T-cell (primary cell): ENCODE data around the gene SNX27. TPM values are rescaled to one million over a fixed set of nuclear protein-coding genes. Genes with fewer than 3 reads are reported as not detected.
A peak's percentile ranks its signal among the peaks of the same experiment; 100 is the strongest.

Experiments used
- ATAC-seq, 4 experiments: fragments of 200-7000 bp in 3 of 4; fragments of 150-1000 bp in 1 of 4; cut with Tn5 transposase; replicated peaks in 1 of 4; 1 replicate in 3 of 4; 2 replicates in 1 of 4; pipeline ENCODE4 v1.10.0; 2021; ENCODE audit warnings: moderate library complexity in 3 of 4, mild to moderate bottlenecking in 2 of 4, moderate number of reproducible peaks in 1 of 4
- CTCF ChIA-PET, 2 donors: fragments of 300-600 bp; sonication (Branson Sonifier 250); formaldehyde crosslinking; loops; one replicate each; lab custom pipeline; 2022; ENCODE audit warnings: antibody characterized with exemption in 2 of 2; lab: Charles Lee
- POLR2A ChIA-PET, 2 donors: fragments of 300-600 bp; sonication (Branson Sonifier 250); formaldehyde crosslinking; loops; one replicate each; lab custom pipeline; 2022; ENCODE audit warnings: antibody characterized with exemption in 2 of 2; lab: Charles Lee
- DNase-seq, 35 experiments: peaks; one replicate each; pipeline versions ENCODE4 v3.0.0 to v3.0.0-alpha.2; 2013 to 2023
- H3K27ac ChIP-seq: one replicate; pipeline ENCODE4 v1.5.1; 2013; ENCODE audit warnings: low read length
- H3K27me3 ChIP-seq, 2 experiments: replicated peaks in 1 of 2; 1 replicate in 1 of 2; 2 replicates in 1 of 2; pipeline versions ENCODE4 v1.6.1 to v1.7.0; 2013; ENCODE audit warnings: low read length in 1 of 2, mixed read lengths in 1 of 2; ENCODE audit not compliant: control insufficient read depth in 2 of 2, insufficient read depth in 2 of 2; ENCODE audit errors: extremely low read depth in 1 of 2
- H3K36me3 ChIP-seq, 2 donors: 1 replicate in 1 of 2; 2 replicates in 1 of 2; pipeline versions ENCODE4 v1.6.1 to v1.7.0; 2013; ENCODE audit warnings: low read length in 1 of 2; ENCODE audit not compliant: control insufficient read depth in 2 of 2, insufficient read depth in 1 of 2; ENCODE audit errors: extremely low read depth in 1 of 2
- H3K4me1 ChIP-seq, 2 experiments: 1 replicate in 1 of 2; 2 replicates in 1 of 2; pipeline versions ENCODE4 v1.6.1 to v1.7.0; 2013; ENCODE audit warnings: low read length in 2 of 2, mixed read lengths in 1 of 2; ENCODE audit not compliant: insufficient read depth in 2 of 2, control insufficient read depth in 1 of 2; ENCODE audit errors: extremely low read depth in 1 of 2
- H3K4me3 ChIP-seq, 2 donors: 1 replicate in 1 of 2; 2 replicates in 1 of 2; pipeline versions ENCODE4 v1.5.1 to v1.7.0; 2013; ENCODE audit warnings: mild to moderate bottlenecking in 2 of 2, low read length in 1 of 2, moderate library complexity in 1 of 2; ENCODE audit not compliant: control insufficient read depth in 1 of 2; ENCODE audit errors: extremely low read depth in 1 of 2
- H3K9me3 ChIP-seq: 2 replicates; pipeline ENCODE4 v1.7.0; 2013
- H3K27ac Mint-ChIP-seq, 2 donors: one replicate each; pipeline ENCODE4 v1.8.0; 2020 to 2021; ENCODE audit warnings: mild to moderate bottlenecking in 2 of 2, mixed read lengths in 2 of 2
- H3K27me3 Mint-ChIP-seq, 2 donors: one replicate each; pipeline ENCODE4 v1.8.0; 2021 to 2022; ENCODE audit warnings: mixed read lengths in 2 of 2
- H3K36me3 Mint-ChIP-seq: one replicate; pipeline ENCODE4 v1.8.0; 2021; ENCODE audit warnings: mixed read lengths
- H3K4me1 Mint-ChIP-seq, 3 donors: one replicate each; pipeline ENCODE4 v1.8.0; 2020 to 2022; ENCODE audit warnings: mixed read lengths in 3 of 3, mild to moderate bottlenecking in 1 of 3
- H3K4me3 Mint-ChIP-seq, 3 donors: one replicate each; pipeline ENCODE4 v1.8.0; 2020 to 2022; ENCODE audit warnings: mild to moderate bottlenecking in 3 of 3, mixed read lengths in 3 of 3, moderate library complexity in 3 of 3
- H3K9me3 Mint-ChIP-seq, 3 donors: one replicate each; pipeline ENCODE4 v1.8.0; 2020 to 2022; ENCODE audit warnings: mixed read lengths in 3 of 3
- WGBS: methylation state at CpG from one replicate; pipeline ENCODE4 v1.1.5; 2013; ENCODE audit warnings: missing lambda C conversion rate; ENCODE audit not compliant: insufficient coverage; 5-methylcytosine and 5-hydroxymethylcytosine counted together
- total RNA-seq, 35 experiments: library from RNA in 6 of 35; stranded (reverse) in 6 of 35; fragments of 120-200 nt in 1 of 35; gene quantifications; one replicate each; pipeline versions ENCODE4 v1.2.1 to v1.2.4 and lab custom pipeline; 2013 to 2026

Gene SNX27
- total RNA-seq: 10 to 100 TPM; 24.2 to 33.6 (median 31.6) TPM
- 29.1 TPM for total RNA-seq (2013)
- 26.3 to 92.0 (median 55.8) reads per million in 29 experiments for total RNA-seq (lab: John Stamatoyannopoulos, UW)

DNA sequence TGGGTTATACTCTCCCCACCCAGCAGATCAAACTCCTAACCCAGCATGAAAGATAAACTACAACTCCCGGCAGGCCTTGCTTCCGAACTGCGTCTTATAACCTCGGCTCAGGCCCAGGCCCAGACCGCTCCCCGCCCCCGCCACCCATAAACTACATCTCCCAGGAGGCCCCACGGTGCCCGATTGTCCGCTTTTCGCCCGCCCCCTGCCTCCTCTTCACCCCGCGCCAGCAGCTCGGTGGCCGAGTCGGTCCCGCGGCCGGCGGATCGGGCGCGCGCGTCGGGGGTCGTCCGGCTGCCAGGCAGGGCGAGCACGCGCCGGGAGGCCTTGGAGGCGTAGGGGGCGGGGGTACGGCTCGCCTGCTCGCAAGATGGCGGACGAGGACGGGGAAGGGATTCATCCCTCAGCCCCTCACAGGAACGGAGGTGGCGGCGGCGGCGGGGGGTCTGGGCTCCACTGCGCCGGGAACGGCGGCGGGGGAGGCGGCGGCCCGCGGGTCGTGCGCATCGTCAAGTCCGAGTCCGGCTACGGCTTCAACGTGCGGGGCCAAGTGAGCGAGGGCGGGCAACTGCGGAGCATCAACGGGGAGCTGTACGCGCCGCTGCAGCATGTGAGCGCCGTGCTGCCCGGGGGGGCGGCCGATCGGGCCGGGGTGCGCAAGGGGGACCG lies at the start of gene SNX27:
Gene SNX27 (plus strand): TSS at position 219 of the 669 bp plus-strand sequence. CDS start 152 bp downstream, at position 371.
- ChIA-PET POLR2A (no interaction called here), CTCF (interaction anchor here in 1 of 2 donors (0.7 kb wide), 1 partner anchor 18 kb away, joined by 3 read pairs; no protein-coding TSS in a partner anchor)
- under 1% methylated on average over 70 of the region's 79 CpGs for WGBS
- Mint-ChIP-seq H3K27me3 (peaks cover 0 to 8% of the 10 kb centered on the region in 2 donors), H3K27ac (peak within 1 kb of the TSS; percentile 75 to 90), H3K9me3 (no peaks in the 10 kb centered on the region), H3K4me1 (peaks cover 40 to 46% (median 44%) of the 10 kb centered on the region in 3 donors), H3K4me3 (peak within 1 kb of the TSS; percentile 91 to 94 (median 92)), H3K36me3 (peaks cover 3% of the 10 kb centered on the region)
- Histone ChIP-seq H3K27ac (no peak within 1 kb of the TSS), H3K4me1 (peaks cover 8 to 17% of the 10 kb centered on the region in 2 experiments), H3K9me3 (no peaks in the 10 kb centered on the region), H3K27me3 (peaks cover 2% of the 10 kb centered on the region in 2 experiments), H3K36me3 (peaks cover 0 to 6% of the 10 kb centered on the region in 2 donors), H3K4me3 (peak within 1 kb of the TSS; percentile 64 to 68)
- peak; percentile 76 to 95 (median 88) for DNase-seq
- ATAC-seq: peak; percentile 95 to 97 (median 96)

GRCh38 chr1:151562661-151563060 lies 49.2 kb upstream of the SNX27 start:
- CTCF ChIA-PET: interaction anchor here in 1 of 2 donors (0.6 kb wide), 1 partner anchor 87 kb away, joined by 3 read pairs; no protein-coding TSS in a partner anchor
- no peak for DNase-seq
- Histone ChIP-seq H3K27me3 (no peaks in the 10 kb centered on the region), H3K36me3 (no peaks in the 10 kb centered on the region), H3K27ac (no peak overlapping the region), H3K4me3 (no peak overlapping the region), H3K4me1 (no peaks in the 10 kb centered on the region), H3K9me3 (no peaks in the 10 kb centered on the region)
- POLR2A ChIA-PET: no interaction called here
- no CpG with 5 or more reads among the region's 1 CpG for WGBS
- peaks cover 3 to 4% of the 10 kb centered on the region in 2 donors for H3K27me3 Mint-ChIP-seq
- no peaks in the 10 kb centered on the region for H3K9me3 Mint-ChIP-seq
- no peak overlapping the region for H3K27ac Mint-ChIP-seq
- H3K4me1 Mint-ChIP-seq: no peaks in the 10 kb centered on the region
- ATAC-seq: no peak
- no peak overlapping the region for H3K4me3 Mint-ChIP-seq
- H3K36me3 Mint-ChIP-seq: peaks cover 7% of the 10 kb centered on the region

DNA sequence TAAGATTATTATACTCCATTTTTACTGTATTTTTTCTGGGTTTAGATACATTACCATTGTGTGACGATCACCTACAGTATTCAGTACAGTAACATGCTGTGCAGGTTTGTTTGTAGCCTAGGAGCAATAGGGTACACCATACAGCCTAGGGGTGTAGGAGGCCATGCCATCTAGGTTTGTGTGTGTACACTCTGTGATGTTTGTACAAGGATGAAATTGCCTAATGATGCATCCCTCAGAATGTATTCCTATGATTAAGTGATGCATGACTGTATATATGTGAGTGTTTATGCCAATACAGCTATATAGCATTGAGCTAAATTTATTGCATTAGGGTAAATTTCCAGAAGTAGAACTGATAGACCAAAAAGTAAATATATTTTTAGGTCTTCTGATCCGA lies 48.5 kb upstream of the SNX27 start:
- ATAC-seq (no peak), DNase-seq (no peak)
- no peak overlapping the region for H3K4me3 Mint-ChIP-seq
- no peak overlapping the region for H3K27ac ChIP-seq
- no peak overlapping the region for H3K4me3 ChIP-seq
- H3K9me3 ChIP-seq: no peaks in the 10 kb centered on the region
- WGBS: no CpG with 5 or more reads among the region's 2 CpGs
- no peak overlapping the region for H3K27ac Mint-ChIP-seq
- peaks cover 3 to 4% of the 10 kb centered on the region in 2 donors for H3K27me3 Mint-ChIP-seq
- peaks cover 0 to 5% (median 4%) of the 10 kb centered on the region in 3 donors for H3K4me1 Mint-ChIP-seq
- CTCF ChIA-PET: no interaction called here
- H3K27me3 ChIP-seq: no peaks in the 10 kb centered on the region
- no peaks in the 10 kb centered on the region for H3K4me1 ChIP-seq
- peaks cover 7% of the 10 kb centered on the region for H3K36me3 Mint-ChIP-seq
- no peaks in the 10 kb centered on the region for H3K36me3 ChIP-seq
- no peaks in the 10 kb centered on the region for H3K9me3 Mint-ChIP-seq
- POLR2A ChIA-PET: no interaction called here

DNA sequence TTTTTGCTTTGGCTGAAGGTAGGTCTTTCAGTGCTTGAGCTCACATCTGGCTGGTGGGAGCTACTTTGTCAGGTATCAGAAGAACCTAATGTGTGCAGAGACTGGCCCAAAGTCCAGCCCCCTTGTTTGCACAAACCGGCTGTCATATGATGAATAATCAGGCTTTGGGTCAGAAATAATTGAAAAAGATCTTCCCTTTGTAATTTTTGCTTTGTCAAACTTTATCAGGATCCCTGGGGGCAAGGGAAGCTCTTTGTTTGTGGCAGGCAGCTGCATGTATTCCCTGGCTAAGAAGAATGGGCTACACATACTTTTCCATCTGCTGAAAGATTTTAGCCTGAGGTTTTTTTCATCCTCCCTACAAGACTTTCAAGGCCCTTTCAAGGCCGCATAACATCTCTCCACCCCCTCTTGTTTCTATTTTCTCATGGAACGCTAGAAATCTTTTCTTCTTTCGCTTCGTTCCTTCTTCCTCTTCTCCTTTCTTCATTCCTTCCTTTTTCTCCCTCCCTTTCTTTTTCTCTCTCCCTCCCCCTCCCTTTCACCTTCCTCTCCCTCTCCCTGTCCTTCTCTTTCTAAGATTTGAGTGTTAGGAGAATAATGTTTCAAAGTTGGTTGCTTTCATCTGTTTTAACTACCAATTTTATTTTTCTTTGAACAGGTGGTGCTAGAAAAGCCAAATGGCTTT lies 46.2 kb upstream of the SNX27 start:
- DNase-seq: no peak
- Histone ChIP-seq H3K4me3 (no peak overlapping the region), H3K27ac (no peak overlapping the region), H3K27me3 (no peaks in the 10 kb centered on the region), H3K4me1 (no peaks in the 10 kb centered on the region), H3K36me3 (no peaks in the 10 kb centered on the region), H3K9me3 (no peaks in the 10 kb centered on the region)
- Mint-ChIP-seq H3K4me3 (no peak overlapping the region), H3K36me3 (peaks cover 8% of the 10 kb centered on the region), H3K4me1 (peaks cover 0 to 15% (median 7%) of the 10 kb centered on the region in 3 donors), H3K27me3 (no peaks in the 10 kb centered on the region), H3K9me3 (no peaks in the 10 kb centered on the region), H3K27ac (no peak overlapping the region)
- no peak for ATAC-seq
- POLR2A ChIA-PET: no interaction called here
- CTCF ChIA-PET: interaction anchor here (0.7 to 1.3 kb wide), 2 partner anchors 10 to 1664 kb away, joined by 3 read pairs; no protein-coding TSS in a partner anchor
- 68% methylated on average over 2 of the region's 5 CpGs for WGBS

DNA sequence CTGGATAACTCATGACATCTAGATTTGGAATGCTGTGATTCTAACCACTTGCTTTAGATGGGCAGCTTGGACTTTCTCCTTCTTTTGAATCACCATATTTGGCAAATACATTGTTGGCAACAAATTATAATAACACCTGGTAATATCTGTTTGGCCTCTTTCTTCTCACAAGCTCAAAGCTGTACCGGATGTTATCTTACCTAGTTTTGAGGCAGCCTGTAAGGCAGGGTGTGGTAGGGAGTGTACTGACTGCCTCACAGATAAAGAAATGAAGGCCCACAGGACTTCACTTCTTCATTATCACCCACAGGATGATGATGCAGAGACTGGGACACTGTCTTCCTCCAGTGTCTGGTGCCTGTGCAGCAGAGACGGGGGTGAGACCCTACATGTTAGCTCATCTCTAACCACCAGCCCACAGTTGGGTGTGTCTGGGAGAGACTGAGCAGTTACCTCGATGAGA lies 43.2 kb upstream of the SNX27 start:
- H3K27me3 ChIP-seq: no peaks in the 10 kb centered on the region
- H3K27ac Mint-ChIP-seq: peak overlapping the region; percentile 49 to 61
- no peaks in the 10 kb centered on the region for H3K36me3 ChIP-seq
- H3K9me3 ChIP-seq: no peaks in the 10 kb centered on the region
- DNase-seq: peak in 25 of 35 experiments; percentile 0 to 37 (median 8)
- no peaks in the 10 kb centered on the region for H3K9me3 Mint-ChIP-seq
- no CpG with 5 or more reads among the region's 3 CpGs for WGBS
- no peak overlapping the region for H3K4me3 Mint-ChIP-seq
- H3K4me1 Mint-ChIP-seq: peaks cover 0 to 15% (median 7%) of the 10 kb centered on the region in 3 donors
- no peak overlapping the region for H3K4me3 ChIP-seq
- POLR2A ChIA-PET: interaction anchor here in 1 of 2 donors (0.6 kb wide), 1 partner anchor 123 kb away, joined by 15 read pairs; no protein-coding TSS in a partner anchor
- CTCF ChIA-PET: interaction anchor here (0.6 to 1.3 kb wide), 3 partner anchors 25 to 58 kb away, joined by 3 to 4 read pairs (median 3); partner anchors contain the start of gene CGN (in 1 of the 2)
- peak overlapping the region; percentile 54 for H3K27ac ChIP-seq
- ATAC-seq: peak; percentile 77 to 90 (median 78)
- no peaks in the 10 kb centered on the region for H3K27me3 Mint-ChIP-seq
- H3K4me1 ChIP-seq: no peaks in the 10 kb centered on the region
- peaks cover 8% of the 10 kb centered on the region for H3K36me3 Mint-ChIP-seq

DNA sequence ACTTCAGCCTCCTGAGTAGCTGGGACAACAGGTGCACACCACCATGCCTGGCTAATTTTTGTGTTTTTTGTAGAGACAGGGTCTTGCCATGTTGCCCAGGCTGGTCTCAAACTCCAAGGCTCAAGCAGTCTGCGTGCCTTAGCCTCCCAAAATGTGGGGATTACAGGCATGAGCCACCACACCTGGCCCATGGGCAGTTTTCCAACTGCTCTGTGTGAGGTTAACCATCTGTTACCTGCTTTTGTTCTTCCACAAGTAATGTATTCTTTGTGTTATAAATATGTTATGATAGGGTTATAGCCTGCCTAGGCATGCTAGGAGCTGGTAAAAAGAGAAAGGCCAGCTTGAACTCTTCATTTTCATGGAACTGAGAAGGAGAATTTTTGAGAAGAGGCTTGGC lies 41.0 kb upstream of the SNX27 start:
- Histone ChIP-seq H3K36me3 (no peaks in the 10 kb centered on the region), H3K27ac (no peak overlapping the region), H3K9me3 (no peaks in the 10 kb centered on the region), H3K4me3 (no peak overlapping the region), H3K4me1 (no peaks in the 10 kb centered on the region), H3K27me3 (no peaks in the 10 kb centered on the region)
- CTCF ChIA-PET: interaction anchor here in 1 of 2 donors (0.9 kb wide), 1 partner anchor 23 kb away, joined by 5 read pairs; no protein-coding TSS in a partner anchor
- Mint-ChIP-seq H3K4me3 (no peak overlapping the region), H3K27ac (no peak overlapping the region), H3K4me1 (peaks cover 0 to 15% (median 7%) of the 10 kb centered on the region in 3 donors), H3K27me3 (no peaks in the 10 kb centered on the region), H3K36me3 (peaks cover 15% of the 10 kb centered on the region), H3K9me3 (no peaks in the 10 kb centered on the region)
- DNase-seq: no peak
- no peak for ATAC-seq
- POLR2A ChIA-PET: no interaction called here
- WGBS: 100% methylated on average over 1 of the region's 1 CpG
